Islet of Langerhans (tissue), 1 donor: ENCODE results near the gene DUSP22.
"Not testable (repeated sequence)": the region's sequence is repeated elsewhere in the genome, so short reads cannot be mapped to it uniquely, and the experiment has no call there.

Source experiments
- FAIRE-seq: peaks from one replicate; lab custom pipeline; 2011; peaks lifted over from hg19 to GRCh38; lab: Jason Lieb, UNC

DUSP22 gene

GRCh38 chr6:365835-366234, 73.5 kb downstream of the DUSP22 start:
- no peak for FAIRE-seq

- FAIRE-seq: no peak
Measured at GRCh38 chr6:366389-367297, 74.4 kb downstream of the DUSP22 start.

- no peak for FAIRE-seq
Measured at GRCh38 chr6:367298-367794, 75.1 kb downstream of the DUSP22 start.

GRCh38 chr6:367891-368630, 75.8 kb downstream of the DUSP22 start:
- no peak for FAIRE-seq

GRCh38 chr6:369559-370431, 77.5 kb downstream of the DUSP22 start:
- FAIRE-seq: no peak

- no peak for FAIRE-seq
Measured at GRCh38 chr6:370555-370954, 78.3 kb downstream of the DUSP22 start.

- not testable (repeated sequence) for FAIRE-seq
Measured at GRCh38 chr6:371851-372250, 79.6 kb downstream of the DUSP22 start.

GRCh38 chr6:372336-372911, 80.1 kb downstream of the DUSP22 start:
- no peak for FAIRE-seq

GRCh38 chr6:373031-373430, 80.7 kb downstream of the DUSP22 start:
- no peak for FAIRE-seq

- no peak for FAIRE-seq
Measured at GRCh38 chr6:373773-374724, 81.8 kb downstream of the DUSP22 start.

- no peak for FAIRE-seq
Measured at GRCh38 chr6:374956-375355, 82.7 kb downstream of the DUSP22 start.

GRCh38 chr6:376827-377640, 84.7 kb downstream of the DUSP22 start:
- FAIRE-seq: no peak

GRCh38 chr6:377641-378020, 85.3 kb downstream of the DUSP22 start:
- FAIRE-seq: not testable (repeated sequence)

GRCh38 chr6:378090-378957, 86.0 kb downstream of the DUSP22 start:
- FAIRE-seq: no peak

GRCh38 chr6:378958-379409, 86.7 kb downstream of the DUSP22 start:
- FAIRE-seq: no peak

- FAIRE-seq: no peak
Measured at GRCh38 chr6:379410-380181, 87.3 kb downstream of the DUSP22 start.

GRCh38 chr6:380234-381218, 88.2 kb downstream of the DUSP22 start:
- no peak for FAIRE-seq
